Measurements from ENCODE around the gene PXMP2.

The PXMP2 gene

GRCh38 chr12:132687211-132688164, at the start of gene PXMP2, which contains the start of gene POLE:
TSS of gene PXMP2 (plus strand) at chr12:132687587. CDS start at chr12:132687671, 84 bp downstream.
TSS of gene POLE (minus strand) at chr12:132687342. CDS start at chr12:132687315, 27 bp downstream.
- peak; percentile 100 for DNase-seq (ENCODE audit: low spot score)

DNA sequence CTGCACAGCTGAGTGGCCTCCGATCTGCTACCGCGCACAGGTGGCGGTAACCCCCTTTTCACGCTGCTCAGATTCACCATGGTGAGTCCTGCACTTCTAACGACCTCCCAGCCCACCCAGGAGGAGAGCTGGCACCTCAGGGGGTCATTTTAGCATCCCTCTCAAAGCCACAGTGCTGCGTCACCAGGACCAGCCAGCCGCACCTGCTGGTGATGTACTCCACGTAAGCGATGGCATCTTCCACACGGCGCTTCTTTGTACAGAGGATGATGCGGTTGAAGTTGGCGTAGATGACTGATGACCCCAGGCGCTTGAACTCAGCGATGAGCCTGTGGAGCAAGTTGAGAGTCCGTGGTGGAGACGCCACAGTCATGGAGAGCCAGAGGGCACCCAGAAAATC, 49.6 kb upstream of the PXMP2 start:
- DNase-seq (ENCODE audit: low spot score) = no peak

DNA sequence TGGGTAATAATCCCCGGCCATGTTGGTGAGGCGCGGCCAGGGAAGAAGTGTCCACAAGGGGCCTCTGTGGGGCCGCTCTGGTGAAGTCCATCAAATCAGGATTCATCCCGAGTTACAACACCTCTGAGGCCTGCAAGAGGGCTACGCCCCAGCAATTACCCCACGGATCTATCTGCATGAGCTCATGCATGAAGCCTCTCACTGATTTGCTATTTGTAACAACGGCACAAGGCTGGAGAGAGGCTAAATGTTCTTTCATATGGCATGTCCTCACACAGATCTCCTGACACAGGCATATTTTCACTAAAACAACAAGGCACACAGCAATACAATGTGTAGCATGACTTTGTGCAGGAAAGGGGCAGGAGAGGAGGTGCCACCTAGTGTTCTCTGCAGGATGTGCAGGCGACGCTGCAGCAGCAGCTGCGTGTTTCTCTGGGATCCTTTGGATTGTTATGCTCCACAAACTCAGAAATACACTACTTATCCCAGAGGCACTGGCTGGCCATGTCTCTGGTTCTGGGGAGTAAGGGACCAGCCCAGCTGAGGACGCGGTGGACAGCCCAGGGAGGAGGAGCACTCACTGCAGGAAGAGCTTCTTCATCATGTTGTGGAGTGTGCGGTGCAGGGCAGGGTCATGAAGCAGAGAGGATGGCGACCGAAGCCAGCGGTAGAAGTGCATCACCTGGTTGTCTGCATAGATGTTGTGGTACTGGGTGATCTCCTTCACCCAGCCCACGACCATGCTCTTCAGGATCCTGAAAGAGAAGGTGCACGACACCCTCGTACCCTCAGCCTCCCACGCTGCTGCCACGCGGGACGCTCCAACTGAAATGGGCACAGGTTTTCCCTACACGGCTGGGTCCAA, 48.6 kb upstream of the PXMP2 start:
- peak; percentile 84 for DNase-seq (ENCODE audit: low spot score)

DNA sequence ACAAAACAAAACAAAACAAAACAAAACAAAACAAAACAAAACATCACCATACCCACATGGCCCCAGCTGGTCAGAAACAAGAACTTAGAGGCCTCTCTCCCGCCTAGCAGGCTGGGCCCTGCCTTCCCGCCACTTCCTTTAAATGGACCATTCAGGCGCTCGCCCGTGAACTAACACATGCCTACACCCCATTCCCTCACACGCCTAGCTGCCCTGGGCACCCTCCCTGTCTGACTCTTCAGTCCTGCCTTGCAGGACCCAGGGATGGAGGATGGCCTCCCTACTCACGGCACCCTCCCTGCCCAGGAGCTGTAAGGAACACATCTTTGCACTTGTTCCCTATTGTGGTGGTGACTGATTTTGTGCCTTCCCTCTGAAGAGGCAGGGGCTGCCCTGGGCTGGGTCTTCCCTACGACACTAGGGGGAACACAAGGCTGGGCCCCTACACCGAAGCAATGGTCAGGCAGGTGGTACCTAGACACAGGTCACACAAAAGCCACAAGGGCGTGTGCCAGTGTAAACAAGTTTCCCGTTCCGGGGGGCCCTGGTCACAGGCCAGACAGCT, 47.3 kb upstream of the PXMP2 start:
- DNase-seq (ENCODE audit: low spot score) = no peak

- no peak for DNase-seq (ENCODE audit: low spot score)
Measured at GRCh38 chr12:132640936-132641335, 46.5 kb upstream of the PXMP2 start.

GRCh38 chr12:132641811-132642650, 45.4 kb upstream of the PXMP2 start:
- DNase-seq (ENCODE audit: low spot score) = no peak

DNA sequence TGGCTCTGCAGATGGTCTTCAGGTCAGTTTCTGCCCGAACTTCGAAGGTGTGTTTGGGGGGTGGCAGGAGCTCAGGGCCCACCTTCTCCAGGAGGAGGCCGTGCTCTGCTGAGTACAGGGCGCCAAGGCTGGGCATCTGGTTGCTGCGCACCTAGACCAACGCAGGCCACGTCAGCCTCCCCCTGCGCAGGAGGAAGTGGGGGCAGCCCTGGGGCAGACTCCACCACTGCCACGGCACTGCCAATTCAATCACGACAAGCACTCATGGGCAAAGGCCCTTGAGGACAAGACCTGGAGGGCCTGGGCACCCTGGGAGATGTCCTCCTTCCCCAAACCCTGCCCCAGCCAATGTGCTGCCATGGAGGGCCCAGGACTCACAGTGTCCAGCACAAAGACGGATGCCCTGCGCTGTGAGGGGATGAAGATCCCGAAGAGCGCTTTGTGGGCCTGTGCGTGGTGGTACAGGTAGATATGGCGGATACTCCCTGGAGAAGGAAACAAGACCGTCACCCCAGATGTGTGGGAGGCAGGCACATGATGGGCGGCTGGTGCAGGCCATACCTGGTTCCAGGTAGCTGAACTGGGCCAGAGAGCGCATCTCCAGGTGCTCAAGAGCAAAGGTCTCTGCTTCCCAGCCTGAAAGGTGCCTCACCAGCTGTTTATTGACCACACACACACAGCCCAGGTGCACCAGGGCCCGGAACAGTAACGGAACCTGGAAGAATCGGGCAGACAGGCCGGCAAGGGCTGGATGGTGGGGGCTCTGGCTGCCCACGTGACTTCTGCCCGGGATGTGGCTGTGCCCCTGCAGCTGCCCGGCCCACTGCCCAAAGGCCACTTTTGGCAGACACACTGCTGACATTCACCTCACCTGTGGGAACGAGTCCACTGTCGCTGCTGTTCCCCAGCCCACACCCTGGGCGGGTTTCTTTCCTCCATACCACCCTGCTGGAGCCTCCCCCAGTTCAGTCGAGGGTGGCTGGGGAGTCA, 44.2 kb upstream of the PXMP2 start:
- no peak for DNase-seq (ENCODE audit: low spot score)

DNA sequence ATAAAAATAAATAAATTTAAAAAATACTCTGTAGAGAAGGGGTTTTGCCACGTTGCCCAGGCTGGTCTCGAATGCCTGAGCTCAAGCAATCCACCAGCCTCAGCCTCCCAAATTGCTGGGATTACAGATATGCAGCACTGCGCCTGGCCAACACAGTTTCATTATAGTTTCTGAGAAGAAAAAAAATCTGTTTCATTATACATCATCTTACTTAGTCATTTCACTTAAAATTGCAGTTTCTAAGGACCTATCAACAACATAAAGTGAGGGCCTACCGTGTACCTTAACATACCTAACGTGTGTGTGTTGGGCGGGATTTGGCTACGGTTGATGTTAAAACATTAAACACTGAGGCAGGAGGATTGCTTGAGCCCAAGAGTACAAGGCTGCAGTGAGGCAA, 40.5 kb upstream of the PXMP2 start:
- DNase-seq (ENCODE audit: low spot score) = no peak

GRCh38 chr12:132647858-132648257, 39.5 kb upstream of the PXMP2 start:
- no peak for DNase-seq (ENCODE audit: low spot score)

- DNase-seq (ENCODE audit: low spot score) = no peak
Measured at GRCh38 chr12:132648616-132649225, 38.7 kb upstream of the PXMP2 start.

GRCh38 chr12:132649226-132649945, 38.0 kb upstream of the PXMP2 start:
- DNase-seq (ENCODE audit: low spot score) = no peak

- no peak for DNase-seq (ENCODE audit: low spot score)
Measured at GRCh38 chr12:132651444-132652100, 35.8 kb upstream of the PXMP2 start.

- no peak for DNase-seq (ENCODE audit: low spot score)
Measured at GRCh38 chr12:132653567-132654290, 33.7 kb upstream of the PXMP2 start.

- no peak for DNase-seq (ENCODE audit: low spot score)
Measured at GRCh38 chr12:132657004-132657727, 30.2 kb upstream of the PXMP2 start.

DNA sequence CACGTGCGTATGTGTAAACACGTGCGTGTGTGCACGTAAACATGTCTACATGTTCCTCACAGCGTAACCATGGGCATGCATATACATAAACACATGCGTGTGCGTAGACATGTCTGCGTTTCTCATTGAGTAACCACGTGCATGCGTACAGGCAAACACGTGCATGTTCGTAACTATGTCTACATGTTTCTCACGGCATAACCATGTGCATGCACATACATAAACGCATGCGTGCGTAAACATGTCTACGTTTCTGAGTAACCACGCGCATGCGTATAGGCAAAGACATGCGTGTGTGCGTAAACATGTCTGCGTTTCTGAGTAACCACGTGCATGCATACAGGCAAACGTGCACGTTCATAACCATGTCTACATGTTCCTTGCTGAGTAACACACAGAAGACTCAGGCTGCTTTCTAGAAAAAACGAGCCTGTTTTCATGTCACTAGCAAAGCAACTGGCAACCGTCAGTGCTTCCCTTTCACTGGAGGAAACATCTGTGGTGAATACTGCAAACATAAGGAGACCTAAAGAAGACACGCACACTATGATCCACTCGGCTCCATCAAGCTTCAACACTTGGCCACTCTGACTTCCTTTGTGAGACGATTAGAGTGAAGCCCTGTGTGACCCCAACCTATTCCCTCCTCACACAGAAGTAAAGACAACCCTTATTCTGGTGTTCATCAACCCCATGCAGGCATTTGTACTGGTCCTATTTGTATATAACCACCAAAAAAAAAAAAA, 29.1 kb upstream of the PXMP2 start:
- DNase-seq (ENCODE audit: low spot score) = no peak

DNA sequence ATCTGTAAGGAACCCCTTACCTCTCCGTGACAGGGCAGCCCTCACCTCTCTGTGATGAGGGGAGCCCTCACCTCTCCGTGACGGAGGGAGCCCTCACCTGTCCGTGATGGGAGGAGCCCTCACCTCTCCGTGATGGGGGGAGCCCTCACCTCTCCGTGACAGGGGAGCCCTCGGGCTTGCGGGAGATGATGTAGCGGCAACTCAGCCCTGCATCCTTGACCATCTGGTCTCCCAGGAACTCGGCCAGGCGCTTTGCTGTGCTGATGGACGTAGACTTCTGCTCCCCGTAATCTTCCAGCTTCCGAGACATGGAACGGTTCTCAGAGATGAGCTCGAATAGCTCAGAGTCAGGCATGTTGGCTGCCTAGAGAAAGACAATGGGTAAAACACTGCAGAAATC, 28.2 kb upstream of the PXMP2 start:
- DNase-seq (ENCODE audit: low spot score) = no peak

Measured in AG08396 (cell line).